Kidney epithelial cell (primary cell): ENCODE data around the gene CLASRP. TPM values are rescaled to one million over a fixed set of nuclear protein-coding genes. Genes with fewer than 3 reads are reported as not detected.

Experiments used
- DNase-seq: peaks from one replicate; pipeline ENCODE4 v3.0.0-alpha.2; 2010; ENCODE audit warnings: low read depth
- H3K27me3 ChIP-seq: 2 replicates; pipeline ENCODE4 v1.6.0; 2011; ENCODE audit warnings: low read length; ENCODE audit not compliant: control insufficient read depth, insufficient read depth
- H3K36me3 ChIP-seq: 2 replicates; pipeline ENCODE4 v1.5.1; 2011; ENCODE audit warnings: low read length; ENCODE audit not compliant: control insufficient read depth, insufficient read depth
- H3K4me3 ChIP-seq: 2 replicates; pipeline ENCODE4 v1.5.1; 2011; ENCODE audit warnings: low read depth, mild to moderate bottlenecking, control low read depth, low read length
- CTCF ChIP-seq: IDR thresholded peaks from 2 replicates; pipeline ENCODE4 v1.5.1; 2011; ENCODE audit warnings: mild to moderate bottlenecking, moderate library complexity, low read length, control low read depth, inconsistent platforms; ENCODE audit not compliant: insufficient read depth, poor library complexity, severe bottlenecking
- total RNA-seq: library from RNA; depleted of rRNA; stranded (reverse); fragments of >200 nt; gene quantifications from 2 replicates; pipeline ENCODE4 v1.2.3, GENCODE V29; 2015

CLASRP gene
- total RNA-seq, 1 donor from 2014 or later, result 65.7 TPM

- no peak for DNase-seq
- H3K36me3 ChIP-seq, result peaks cover 1% of the 10 kb centered on the region
- H3K4me3 ChIP-seq, result no peak overlapping the region
- no peak for TF ChIP-seq CTCF
- no peaks in the 10 kb centered on the region for H3K27me3 ChIP-seq
Observed at GRCh38 chr19:45069056-45069455, 30.2 kb downstream of the CLASRP start.

- no peak for TF ChIP-seq CTCF
- Histone ChIP-seq H3K27me3 (no peaks in the 10 kb centered on the region), H3K36me3 (peaks cover 1% of the 10 kb centered on the region), H3K4me3 (no peak overlapping the region)
- no peak for DNase-seq
Observed at GRCh38 chr19:45070214-45070613, 31.4 kb downstream of the CLASRP start.

GRCh38 chr19:45070861-45071544 is 32.2 kb downstream of the CLASRP start:
- DNase-seq, result no peak
- no peaks in the 10 kb centered on the region for H3K27me3 ChIP-seq
- no peak overlapping the region for H3K4me3 ChIP-seq
- H3K36me3 ChIP-seq, result peaks cover 1% of the 10 kb centered on the region
- no peak for TF ChIP-seq CTCF

- Histone ChIP-seq H3K27me3 (no peaks in the 10 kb centered on the region), H3K36me3 (peaks cover 1% of the 10 kb centered on the region), H3K4me3 (no peak overlapping the region)
- no peak for TF ChIP-seq CTCF
- no peak for DNase-seq
Observed at GRCh38 chr19:45071545-45071938, 32.7 kb downstream of the CLASRP start.

- no peak for DNase-seq
- no peak for TF ChIP-seq CTCF
- peaks cover 1% of the 10 kb centered on the region for H3K36me3 ChIP-seq
- H3K4me3 ChIP-seq, result no peak overlapping the region
- H3K27me3 ChIP-seq, result no peaks in the 10 kb centered on the region
Observed at GRCh38 chr19:45071969-45072790, 33.3 kb downstream of the CLASRP start.
